Spleen (tissue), 7 donors: ENCODE data around the gene KCNJ10.

Source experiments
- CTCF ChIP-seq, 11 experiments: fragments of 200-600 bp in 7 of 11; fragments of 450-650 bp in 4 of 11; sonication (generic) in 4 of 11; IDR thresholded peaks in 8 of 11; conservative IDR thresholded peaks in 3 of 11; 1 replicate in 7 of 11; 2 replicates in 4 of 11; pipeline versions ENCODE4 v1.4.0 to v1.8.0; 2016 to 2021; ENCODE audit warnings: antibody characterized with exemption in 11 of 11, inconsistent platforms in 4 of 11, mild to moderate bottlenecking in 1 of 11
- POLR2A ChIP-seq, 3 donors: fragments of 450-650 bp; IDR thresholded peaks; one replicate each; pipeline ENCODE4 v1.5.1; 2017; ENCODE audit warnings: antibody characterized with exemption in 3 of 3, mild to moderate bottlenecking in 1 of 3
- donor health status: DM: no; HTN: no; CAD: no; lungs with moderate emphysema.
- donor health status: DM: no; HTN: no; CAD: no.
- donor health status: DM: no; HTN: no; CAD: no.

- TF ChIP-seq CTCF (IDR thresholded peaks at IDR 0.05 in 8 of 11, conservative IDR thresholded peaks at IDR 0.05 in 3 of 11) (no peak), POLR2A (IDR thresholded peaks at IDR 0.05) (no peak)
Measured at GRCh38 chr1:159964144-159964543, 105.8 kb downstream of the KCNJ10 start.
